Gastrocnemius medialis (tissue), 4 donors: ENCODE measurements around the gene MIPOL1.

Experiments used
- POLR2A ChIP-seq, 2 donors: fragments of 450-650 bp; IDR thresholded peaks; one replicate each; pipeline ENCODE4 v1.6.1; 2017; ENCODE audit warnings: antibody characterized with exemption in 2 of 2, mild to moderate bottlenecking in 2 of 2, moderate library complexity in 2 of 2
- TF ChIP-seq, protein P1 (sequence below), 5 experiments: fragments of 450-650 bp in 3 of 5; fragments of 200-600 bp in 2 of 5; sonication (generic) in 2 of 5; IDR thresholded peaks in 4 of 5; conservative IDR thresholded peaks in 1 of 5; 1 replicate in 4 of 5; 2 replicates in 1 of 5; pipeline ENCODE4 v1.5.1; 2016 to 2019; ENCODE audit warnings: antibody characterized with exemption in 5 of 5, mild to moderate bottlenecking in 3 of 5, moderate library complexity in 3 of 5

- TF ChIP-seq POLR2A (IDR thresholded peaks at IDR 0.05) = no peak
- TF ChIP-seq, protein P1, sequence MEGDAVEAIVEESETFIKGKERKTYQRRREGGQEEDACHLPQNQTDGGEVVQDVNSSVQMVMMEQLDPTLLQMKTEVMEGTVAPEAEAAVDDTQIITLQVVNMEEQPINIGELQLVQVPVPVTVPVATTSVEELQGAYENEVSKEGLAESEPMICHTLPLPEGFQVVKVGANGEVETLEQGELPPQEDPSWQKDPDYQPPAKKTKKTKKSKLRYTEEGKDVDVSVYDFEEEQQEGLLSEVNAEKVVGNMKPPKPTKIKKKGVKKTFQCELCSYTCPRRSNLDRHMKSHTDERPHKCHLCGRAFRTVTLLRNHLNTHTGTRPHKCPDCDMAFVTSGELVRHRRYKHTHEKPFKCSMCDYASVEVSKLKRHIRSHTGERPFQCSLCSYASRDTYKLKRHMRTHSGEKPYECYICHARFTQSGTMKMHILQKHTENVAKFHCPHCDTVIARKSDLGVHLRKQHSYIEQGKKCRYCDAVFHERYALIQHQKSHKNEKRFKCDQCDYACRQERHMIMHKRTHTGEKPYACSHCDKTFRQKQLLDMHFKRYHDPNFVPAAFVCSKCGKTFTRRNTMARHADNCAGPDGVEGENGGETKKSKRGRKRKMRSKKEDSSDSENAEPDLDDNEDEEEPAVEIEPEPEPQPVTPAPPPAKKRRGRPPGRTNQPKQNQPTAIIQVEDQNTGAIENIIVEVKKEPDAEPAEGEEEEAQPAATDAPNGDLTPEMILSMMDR (IDR thresholded peaks at IDR 0.05 in 4 of 5, conservative IDR thresholded peaks at IDR 0.05 in 1 of 5) = no peak
Measured at GRCh38 chr14:37202265-37202664, 4.5 kb downstream of the MIPOL1 start.
